IPS DF 6.9 (cell line): ENCODE measurements around the gene GCKR.
"Not testable (repeated sequence)": the region's sequence is repeated elsewhere in the genome, so short reads cannot be mapped to it uniquely, and the experiment has no call there.

ENCODE experiments used
- DNase-seq: peaks from one replicate; pipeline ENCODE4 v3.0.0-alpha.2; 2013; ENCODE audit warnings: low read depth, low spot score
- H3K27ac ChIP-seq: one replicate; pipeline ENCODE4 v1.5.1; 2013; ENCODE audit warnings: low read length, control low read depth
- H3K27me3 ChIP-seq: 2 replicates; pipeline ENCODE4 v1.6.1; 2013; ENCODE audit warnings: mild to moderate bottlenecking, low read length; ENCODE audit not compliant: control insufficient read depth, insufficient read depth
- H3K36me3 ChIP-seq: 2 replicates; pipeline ENCODE4 v1.6.1; 2013; ENCODE audit warnings: low read length; ENCODE audit not compliant: control insufficient read depth, insufficient read depth
- H3K4me1 ChIP-seq: 2 replicates; pipeline ENCODE4 v1.6.1; 2013; ENCODE audit warnings: low read length; ENCODE audit not compliant: control insufficient read depth, insufficient read depth
- H3K4me3 ChIP-seq: 2 replicates; pipeline ENCODE4 v1.5.1; 2013; ENCODE audit warnings: mild to moderate bottlenecking, low read length
- H3K9me3 ChIP-seq: 2 replicates; pipeline ENCODE4 v1.6.1; 2013; ENCODE audit warnings: low read length, inconsistent platforms; ENCODE audit not compliant: control insufficient read depth, insufficient read depth
- WGBS: extraction: QIAGEN DNeasy Blood & Tissue Kit; methylation state at CpG from one replicate; pipeline ENCODE4 v1.1.7; 2013; ENCODE audit warnings: mixed read lengths, missing lambda C conversion rate; ENCODE audit not compliant: insufficient read length, insufficient coverage; 5-methylcytosine and 5-hydroxymethylcytosine counted together

The GCKR gene

DNA sequence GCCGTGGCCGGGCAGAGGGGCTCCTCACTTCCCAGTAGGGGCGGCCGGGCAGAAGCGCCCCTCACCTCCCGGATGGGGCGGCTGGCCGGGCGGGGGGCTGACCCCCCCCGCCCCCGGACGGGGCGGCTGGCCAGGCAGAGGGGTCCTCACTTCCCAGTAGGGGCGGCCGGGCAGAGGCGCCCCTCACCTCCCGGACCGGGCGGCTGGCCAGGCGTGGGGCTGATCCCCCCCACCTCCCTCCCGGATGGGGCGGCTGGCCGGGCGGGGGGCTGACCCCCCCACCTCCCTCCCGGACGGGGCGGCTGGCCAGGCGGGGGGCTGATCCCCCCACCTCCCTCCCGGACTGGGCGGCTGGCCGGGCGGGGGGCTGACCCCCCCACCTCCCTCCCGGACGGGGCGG lies 43.0 kb downstream of the GCKR start:
- not testable (repeated sequence) for DNase-seq, H3K9me3 ChIP-seq, H3K4me1 ChIP-seq, H3K36me3 ChIP-seq, H3K4me3 ChIP-seq, H3K27ac ChIP-seq, H3K27me3 ChIP-seq
- no CpG with 5 or more reads among the region's 35 CpGs for WGBS

DNA sequence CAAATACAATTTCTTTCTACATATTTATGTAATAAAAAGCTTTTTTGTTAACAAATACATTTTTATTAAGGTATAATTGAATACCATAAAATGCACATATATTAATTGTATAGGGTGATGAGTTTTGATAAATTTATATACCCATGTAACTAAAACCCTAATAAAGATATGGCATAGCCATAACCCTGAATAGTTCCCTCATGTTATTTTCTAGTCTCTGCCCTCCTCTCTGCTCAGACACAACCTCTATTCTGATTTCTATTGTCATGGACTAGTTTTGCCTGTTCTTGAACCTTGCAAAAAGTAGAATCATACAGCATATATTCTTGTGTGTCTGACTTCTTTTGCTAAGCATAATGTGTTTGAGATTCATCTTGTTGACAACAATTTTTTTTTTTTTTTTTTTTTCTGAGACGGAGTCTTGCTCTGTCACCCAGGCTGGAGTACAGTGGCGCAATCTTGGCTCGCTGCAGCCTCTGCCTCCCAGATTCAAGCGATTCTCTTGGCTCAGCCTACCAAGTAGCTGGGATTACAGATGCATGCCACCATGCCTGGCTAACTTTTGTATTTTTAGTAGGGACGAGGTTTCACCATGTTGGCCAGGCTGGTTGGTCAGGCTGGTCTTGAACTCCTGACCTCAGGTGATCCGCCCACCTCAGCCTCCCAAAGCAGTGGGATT lies 47.6 kb downstream of the GCKR start:
- H3K4me1 ChIP-seq = no peaks in the 10 kb centered on the region
- no CpG with 5 or more reads among the region's 6 CpGs for WGBS
- no peaks in the 10 kb centered on the region for H3K27me3 ChIP-seq
- H3K9me3 ChIP-seq = no peaks in the 10 kb centered on the region
- H3K4me3 ChIP-seq = no peak overlapping the region
- no peak for DNase-seq
- no peaks in the 10 kb centered on the region for H3K36me3 ChIP-seq
- H3K27ac ChIP-seq = no peak overlapping the region

DNA sequence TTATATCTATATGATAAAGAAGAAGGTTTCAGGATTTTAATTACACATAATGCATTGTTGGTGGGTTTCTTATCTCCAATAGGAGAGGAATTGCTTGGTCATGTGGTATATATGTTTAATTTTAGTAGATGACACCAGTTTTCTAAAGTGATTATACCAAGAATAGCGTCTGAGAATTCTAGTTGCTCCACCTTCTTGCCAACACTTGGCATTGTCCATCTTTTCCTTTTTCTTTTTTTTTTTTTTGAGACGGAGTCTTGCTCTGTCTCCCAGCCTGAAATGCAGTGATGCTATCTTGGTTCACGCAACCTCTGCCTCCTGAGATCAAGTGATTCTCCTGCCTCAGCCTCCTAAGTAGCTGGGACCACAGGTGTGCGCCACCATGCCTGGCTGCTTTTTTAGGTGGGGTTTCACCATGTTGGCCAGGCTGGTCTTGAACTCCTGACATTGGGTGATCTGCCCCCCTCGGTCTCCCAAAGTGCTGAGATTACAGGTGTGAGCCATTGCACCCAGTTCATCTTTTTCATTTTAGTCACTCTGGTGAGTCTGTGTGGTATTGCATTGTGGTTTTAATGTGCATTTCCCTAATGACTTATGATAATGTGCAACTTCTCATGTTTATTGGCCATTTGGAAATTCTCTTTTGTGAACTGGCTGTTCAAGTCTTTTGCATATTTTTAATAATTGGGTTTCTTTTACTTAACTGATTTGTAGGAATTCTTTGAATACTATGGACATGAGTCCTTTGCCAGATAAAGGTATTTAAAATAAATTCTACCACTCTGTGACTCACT lies 48.9 kb downstream of the GCKR start:
- no CpG with 5 or more reads among the region's 5 CpGs for WGBS
- H3K27me3 ChIP-seq = no peaks in the 10 kb centered on the region
- DNase-seq = no peak

DNA sequence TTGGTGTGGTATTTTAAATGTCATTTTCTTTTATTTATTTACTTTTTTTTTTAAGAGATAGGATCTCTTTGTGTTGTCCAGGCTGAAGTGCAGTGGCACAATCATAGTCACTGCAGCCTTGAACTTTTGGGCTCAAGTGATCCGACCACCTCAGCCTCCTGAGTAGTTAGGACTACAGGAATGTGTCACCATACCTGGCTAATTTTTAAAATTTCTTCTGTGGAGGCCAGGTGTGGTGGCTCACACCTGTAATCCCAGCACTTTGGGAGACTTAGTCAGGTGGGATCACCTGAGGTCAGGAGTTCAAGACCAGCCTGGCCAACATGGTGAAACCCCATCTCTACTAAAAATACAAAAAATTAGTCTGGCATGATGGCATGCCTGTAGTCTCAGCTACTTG lies 52.7 kb downstream of the GCKR start:
- Histone ChIP-seq H3K4me3 (no peak overlapping the region), H3K4me1 (no peaks in the 10 kb centered on the region), H3K36me3 (no peaks in the 10 kb centered on the region), H3K27me3 (no peaks in the 10 kb centered on the region), H3K27ac (no peak overlapping the region), H3K9me3 (no peaks in the 10 kb centered on the region)
- DNase-seq = no peak
- WGBS = no CpG with 5 or more reads among the region's 1 CpG

More for the DNA sequence above, 48.9 kb downstream of the GCKR start:
- Histone ChIP-seq H3K4me1 (no peaks in the 10 kb centered on the region), H3K4me3 (no peak overlapping the region), H3K36me3 (no peaks in the 10 kb centered on the region), H3K27ac (no peak overlapping the region), H3K9me3 (no peaks in the 10 kb centered on the region)

DNA sequence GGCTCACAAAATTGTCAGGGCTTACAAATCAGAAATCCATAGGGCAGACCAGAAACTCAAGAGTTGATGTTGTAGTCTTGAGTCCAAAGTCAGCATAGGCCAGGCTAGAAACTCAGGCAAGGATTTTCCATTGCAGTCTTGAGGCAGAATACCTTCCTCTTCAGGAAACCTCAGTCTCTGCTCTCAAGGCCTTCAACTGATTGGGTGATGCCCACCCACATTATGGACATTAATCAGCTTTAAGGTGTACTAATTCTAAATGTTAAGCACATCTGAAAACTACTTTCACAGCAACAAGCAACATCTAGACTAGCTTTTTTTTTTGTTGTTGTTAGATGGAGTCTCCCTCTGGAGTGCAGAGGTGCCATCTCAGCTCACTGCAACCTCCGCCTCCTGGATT lies 54.9 kb downstream of the GCKR start:
- H3K9me3 ChIP-seq = no peaks in the 10 kb centered on the region
- no peaks in the 10 kb centered on the region for H3K4me1 ChIP-seq
- H3K27me3 ChIP-seq = no peaks in the 10 kb centered on the region
- H3K4me3 ChIP-seq = no peak overlapping the region
- H3K27ac ChIP-seq = no peak overlapping the region
- H3K36me3 ChIP-seq = no peaks in the 10 kb centered on the region
- DNase-seq = no peak
- no CpG with 5 or more reads among the region's 1 CpG for WGBS

DNA sequence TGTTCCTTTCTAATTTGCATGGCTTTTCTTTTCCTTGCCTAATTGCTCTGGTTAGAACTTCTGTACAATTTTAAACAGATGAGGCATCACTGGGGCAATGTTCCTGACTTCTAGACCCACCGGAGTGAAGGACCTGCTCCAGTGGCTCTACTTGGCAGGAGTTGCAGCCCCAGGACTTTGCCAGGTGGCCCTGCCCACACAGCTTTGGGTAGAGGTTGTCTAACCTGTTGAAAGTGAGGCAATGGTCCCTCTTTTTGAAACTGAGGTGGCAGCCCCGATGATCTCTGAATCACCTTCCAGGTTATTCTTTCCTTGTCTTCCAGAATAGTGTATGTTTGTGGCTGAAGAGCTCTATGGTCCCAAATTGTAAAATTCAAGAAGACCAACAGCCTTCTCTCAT lies 56.3 kb downstream of the GCKR start:
- DNase-seq = no peak
- H3K9me3 ChIP-seq = no peaks in the 10 kb centered on the region
- no peaks in the 10 kb centered on the region for H3K4me1 ChIP-seq
- no peaks in the 10 kb centered on the region for H3K36me3 ChIP-seq
- no peaks in the 10 kb centered on the region for H3K27me3 ChIP-seq
- H3K4me3 ChIP-seq = no peak overlapping the region
- no CpG with 5 or more reads among the region's 2 CpGs for WGBS
- H3K27ac ChIP-seq = no peak overlapping the region

DNA sequence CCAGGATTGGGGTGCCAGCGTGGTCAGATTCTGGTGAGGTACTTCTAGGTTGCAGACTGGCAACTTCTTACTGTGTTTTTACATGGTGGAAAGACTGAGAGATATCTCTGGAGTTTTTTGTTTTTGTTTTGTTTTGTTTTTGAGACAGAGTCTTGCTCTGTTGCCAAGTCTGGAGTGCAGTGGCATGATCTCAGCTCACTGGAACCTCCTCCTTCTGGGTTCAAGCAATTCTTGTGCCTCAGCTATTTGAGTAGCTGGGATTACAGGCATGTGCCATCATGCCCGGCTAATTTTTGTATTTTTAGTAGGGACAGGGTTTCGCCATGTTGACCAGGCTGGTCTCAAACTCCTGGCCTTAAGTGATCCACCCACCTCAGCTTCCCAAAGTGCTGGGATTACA lies 57.8 kb downstream of the GCKR start:
- H3K36me3 ChIP-seq, H3K4me1 ChIP-seq, H3K9me3 ChIP-seq, H3K27me3 ChIP-seq, DNase-seq, H3K27ac ChIP-seq, H3K4me3 ChIP-seq: not testable (repeated sequence)
- WGBS = no CpG with 5 or more reads among the region's 3 CpGs

DNA sequence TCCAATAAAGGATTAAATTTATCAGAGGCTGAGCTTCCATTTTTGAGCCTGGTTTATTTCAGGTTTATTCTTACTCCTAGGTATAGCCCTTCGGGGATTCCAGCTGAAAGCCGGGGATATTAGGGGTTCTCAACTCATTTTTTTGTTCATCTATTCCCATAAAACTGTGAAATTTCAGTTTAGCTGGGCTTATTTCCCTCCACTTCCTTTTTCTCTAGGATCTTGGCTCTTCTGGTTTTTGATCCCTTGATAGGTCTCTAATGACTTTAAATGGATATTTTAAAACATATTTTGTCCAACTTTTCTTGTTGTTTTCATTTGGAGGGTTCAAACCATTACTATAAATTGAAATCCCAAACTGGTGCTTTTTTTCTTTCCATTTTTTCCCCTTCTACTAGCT lies 62.6 kb downstream of the GCKR start:
- H3K4me1 ChIP-seq = no peaks in the 10 kb centered on the region
- no peak for DNase-seq
- no peak overlapping the region for H3K27ac ChIP-seq
- H3K27me3 ChIP-seq = no peaks in the 10 kb centered on the region
- no CpG with 5 or more reads among the region's 2 CpGs for WGBS
- H3K9me3 ChIP-seq = no peaks in the 10 kb centered on the region
- no peaks in the 10 kb centered on the region for H3K36me3 ChIP-seq
- no peak overlapping the region for H3K4me3 ChIP-seq

DNA sequence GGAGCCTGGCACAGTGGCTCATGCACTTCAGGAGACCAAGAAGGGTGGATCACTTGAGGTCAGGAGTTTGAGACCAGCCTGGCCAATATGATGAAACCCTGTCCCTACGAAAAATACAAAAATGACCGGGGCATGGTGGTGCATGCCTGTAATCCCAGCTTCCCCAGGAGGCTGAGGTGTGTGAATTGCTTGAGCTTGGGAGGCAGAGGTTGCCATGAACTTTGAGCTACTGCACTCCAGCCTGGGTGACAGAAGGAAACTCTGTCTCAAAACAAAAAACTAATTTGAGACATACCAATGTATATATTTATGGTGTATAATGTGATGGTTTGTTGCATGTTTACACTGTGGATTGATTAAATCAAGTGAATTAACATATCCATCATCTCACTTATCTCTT lies 64.4 kb downstream of the GCKR start:
- no peak for DNase-seq
- Histone ChIP-seq H3K4me1 (no peaks in the 10 kb centered on the region), H3K27me3 (no peaks in the 10 kb centered on the region), H3K36me3 (no peaks in the 10 kb centered on the region), H3K4me3 (no peak overlapping the region), H3K9me3 (no peaks in the 10 kb centered on the region), H3K27ac (no peak overlapping the region)
- no CpG with 5 or more reads among the region's 2 CpGs for WGBS

DNA sequence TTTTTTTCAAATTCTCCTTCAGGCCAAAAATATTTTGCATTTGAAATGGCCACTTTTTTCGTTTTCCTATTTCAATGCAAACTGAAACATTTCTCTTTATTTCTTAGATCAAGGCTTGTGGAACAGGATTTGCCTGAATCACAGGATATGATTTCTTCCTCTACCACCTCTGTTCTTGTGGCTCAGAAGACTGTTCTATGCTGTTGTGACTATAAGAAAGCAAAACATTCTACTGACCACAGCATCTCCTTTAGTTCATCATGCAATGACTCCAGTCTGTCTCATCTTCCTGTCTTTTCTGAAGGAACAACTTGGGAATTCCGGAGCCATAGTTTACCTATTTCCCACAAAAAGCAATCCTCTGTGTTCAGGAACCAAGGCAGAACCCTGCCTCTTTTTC lies 70.0 kb downstream of the GCKR start:
- Histone ChIP-seq H3K27me3 (no peaks in the 10 kb centered on the region), H3K36me3 (no peaks in the 10 kb centered on the region), H3K27ac (no peak overlapping the region), H3K9me3 (no peaks in the 10 kb centered on the region), H3K4me3 (no peak overlapping the region), H3K4me1 (no peaks in the 10 kb centered on the region)
- no peak for DNase-seq
- no CpG with 5 or more reads among the region's 2 CpGs for WGBS

DNA sequence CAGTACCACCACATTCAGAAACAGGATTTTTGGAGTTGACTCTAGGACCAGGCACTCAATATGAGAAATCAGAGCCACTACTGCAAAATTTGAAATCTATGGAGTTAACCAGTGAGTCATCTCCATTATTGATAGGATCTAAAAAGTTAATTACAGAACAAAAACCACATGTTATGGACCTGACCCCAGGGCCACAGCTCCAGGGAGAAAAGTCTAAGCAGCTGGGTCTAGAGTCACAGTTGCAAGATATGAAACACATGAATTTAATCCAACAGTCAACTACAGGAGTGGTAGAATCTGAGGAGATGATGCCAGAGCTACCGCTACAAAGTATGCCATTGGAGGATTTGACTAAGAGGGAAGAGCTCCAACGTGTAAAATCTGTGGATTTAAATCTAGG lies 72.8 kb downstream of the GCKR start:
- Histone ChIP-seq H3K4me1 (no peaks in the 10 kb centered on the region), H3K4me3 (no peak overlapping the region), H3K36me3 (no peaks in the 10 kb centered on the region), H3K27ac (no peak overlapping the region), H3K9me3 (no peaks in the 10 kb centered on the region; the same call in 1 of the 2 replicates), H3K27me3 (no peaks in the 10 kb centered on the region)
- DNase-seq = no peak
- no CpG with 5 or more reads among the region's 2 CpGs for whole genome bisulfite sequencing
